HepG2 (cell line): ENCODE data around the gene SFXN5. TPM values are rescaled to one million over a fixed set of nuclear protein-coding genes. Genes with fewer than 3 reads are reported as not detected.

Source experiments
- CCDC6 ChIP-seq: sonication (generic); formaldehyde crosslinking; IDR thresholded peaks from 2 replicates; pipeline ENCODE4 v1.8.1; 2022; ENCODE audit warnings: mild to moderate bottlenecking, missing genetic modification reagents, moderate library complexity
- GLI4 ChIP-seq: sonication (generic); formaldehyde crosslinking; IDR thresholded peaks from 2 replicates; pipeline ENCODE4 v1.5.1; 2020; ENCODE audit warnings: missing genetic modification reagents, mild to moderate bottlenecking, moderate library complexity, borderline replicate concordance
- KMT2A ChIP-seq: sonication (generic); formaldehyde crosslinking; IDR thresholded peaks from 2 replicates; pipeline ENCODE4 v1.4.0; 2020; ENCODE audit warnings: missing genetic modification reagents
- POGZ ChIP-seq: sonication (generic); formaldehyde crosslinking; IDR thresholded peaks from 2 replicates; pipeline ENCODE4 v1.4.0; 2020; ENCODE audit warnings: mild to moderate bottlenecking, missing genetic modification reagents
- RBFOX2 ChIP-seq: fragments of 200-400 bp; formaldehyde crosslinking; IDR thresholded peaks from 2 replicates; pipeline ENCODE4 v1.6.1; 2017; ENCODE audit warnings: low read depth, mild to moderate bottlenecking, low read length
- RORA ChIP-seq: sonication (generic); formaldehyde crosslinking; IDR thresholded peaks from 2 replicates; pipeline ENCODE4 v1.5.0; 2020; ENCODE audit warnings: mild to moderate bottlenecking, missing genetic modification reagents, moderate library complexity
- ZNF343 ChIP-seq: sonication (generic); formaldehyde crosslinking; IDR thresholded peaks from 2 replicates; pipeline ENCODE4 v1.4.0; 2020; ENCODE audit warnings: mild to moderate bottlenecking, missing genetic modification reagents
- ZNF564 ChIP-seq: sonication (generic); formaldehyde crosslinking; IDR thresholded peaks from 2 replicates; pipeline ENCODE4 v1.8.1; 2023; ENCODE audit warnings: mild to moderate bottlenecking, missing genetic modification reagents
- ZNF570 ChIP-seq: sonication (generic); formaldehyde crosslinking; IDR thresholded peaks from 2 replicates; pipeline ENCODE4 v1.4.0; 2020; ENCODE audit warnings: mild to moderate bottlenecking, missing genetic modification reagents, borderline replicate concordance
- ZNF691 ChIP-seq: sonication (generic); formaldehyde crosslinking; IDR thresholded peaks from 2 replicates; pipeline ENCODE4 v1.4.0; 2020; ENCODE audit warnings: missing genetic modification reagents, low read depth, mild to moderate bottlenecking, borderline replicate concordance
- polyA plus RNA-seq, 8 experiments: library from polyadenylated mRNA; depleted of rRNA in 3 of 8; stranded (reverse) in 7 of 8; unstranded in 1 of 8; fragments of >200 nt; fragmentation: Illumina TruSeq in 4 of 8; extraction: Trizol in 4 of 8; gene quantifications; 2 replicates each; pipeline versions ENCODE4 v1.2.1 to v1.2.3, GENCODE V29; 2011 to 2016; ENCODE audit warnings: low read depth in 4 of 8, missing spikeins in 1 of 8, mixed read lengths in 1 of 8; ENCODE audit not compliant: insufficient read depth in 1 of 8
- total RNA-seq, 5 experiments: library from RNA; depleted of rRNA; stranded (reverse); fragments of >200 nt; fragmentation: Illumina TruSeq; extraction: Trizol; gene quantifications; 2 replicates each; pipeline ENCODE4 v1.2.3, GENCODE V29; 2016; ENCODE audit warnings: low read depth in 1 of 5
- TF ChIP-seq, protein P1 (sequence below): sonication (generic); formaldehyde crosslinking; IDR thresholded peaks from 2 replicates; pipeline ENCODE4 v1.9.0; 2021; ENCODE audit warnings: mild to moderate bottlenecking, missing genetic modification reagents

SFXN5 gene
- total and polyA plus RNA-seq, 2 of the 13 experiments (the other 11 are each of a cell fraction or from before 2014, with no cell fraction given), result 34.9 to 37.4 TPM

DNA sequence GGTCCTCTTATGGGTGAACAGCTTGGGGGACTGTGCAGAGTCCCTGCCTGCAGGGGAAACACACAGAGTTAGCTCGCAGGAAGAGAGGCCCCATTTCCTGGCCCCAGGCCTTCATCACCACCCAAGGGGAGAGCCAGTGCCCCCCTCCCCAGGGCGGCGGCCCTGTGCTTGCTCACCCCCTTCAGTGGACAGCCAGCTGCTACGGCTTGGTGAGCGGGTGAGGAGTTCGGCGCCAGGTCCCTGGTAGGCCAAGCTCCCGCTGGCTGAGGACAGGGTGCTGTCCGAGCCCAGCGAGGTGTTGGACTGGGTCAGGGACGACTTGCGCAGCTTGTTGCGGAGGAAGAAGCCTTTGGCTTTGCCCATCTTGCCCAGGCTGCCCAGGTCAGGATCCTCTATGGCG is 17.2 kb upstream of the SFXN5 start (continued):
- TF ChIP-seq, protein P1, sequence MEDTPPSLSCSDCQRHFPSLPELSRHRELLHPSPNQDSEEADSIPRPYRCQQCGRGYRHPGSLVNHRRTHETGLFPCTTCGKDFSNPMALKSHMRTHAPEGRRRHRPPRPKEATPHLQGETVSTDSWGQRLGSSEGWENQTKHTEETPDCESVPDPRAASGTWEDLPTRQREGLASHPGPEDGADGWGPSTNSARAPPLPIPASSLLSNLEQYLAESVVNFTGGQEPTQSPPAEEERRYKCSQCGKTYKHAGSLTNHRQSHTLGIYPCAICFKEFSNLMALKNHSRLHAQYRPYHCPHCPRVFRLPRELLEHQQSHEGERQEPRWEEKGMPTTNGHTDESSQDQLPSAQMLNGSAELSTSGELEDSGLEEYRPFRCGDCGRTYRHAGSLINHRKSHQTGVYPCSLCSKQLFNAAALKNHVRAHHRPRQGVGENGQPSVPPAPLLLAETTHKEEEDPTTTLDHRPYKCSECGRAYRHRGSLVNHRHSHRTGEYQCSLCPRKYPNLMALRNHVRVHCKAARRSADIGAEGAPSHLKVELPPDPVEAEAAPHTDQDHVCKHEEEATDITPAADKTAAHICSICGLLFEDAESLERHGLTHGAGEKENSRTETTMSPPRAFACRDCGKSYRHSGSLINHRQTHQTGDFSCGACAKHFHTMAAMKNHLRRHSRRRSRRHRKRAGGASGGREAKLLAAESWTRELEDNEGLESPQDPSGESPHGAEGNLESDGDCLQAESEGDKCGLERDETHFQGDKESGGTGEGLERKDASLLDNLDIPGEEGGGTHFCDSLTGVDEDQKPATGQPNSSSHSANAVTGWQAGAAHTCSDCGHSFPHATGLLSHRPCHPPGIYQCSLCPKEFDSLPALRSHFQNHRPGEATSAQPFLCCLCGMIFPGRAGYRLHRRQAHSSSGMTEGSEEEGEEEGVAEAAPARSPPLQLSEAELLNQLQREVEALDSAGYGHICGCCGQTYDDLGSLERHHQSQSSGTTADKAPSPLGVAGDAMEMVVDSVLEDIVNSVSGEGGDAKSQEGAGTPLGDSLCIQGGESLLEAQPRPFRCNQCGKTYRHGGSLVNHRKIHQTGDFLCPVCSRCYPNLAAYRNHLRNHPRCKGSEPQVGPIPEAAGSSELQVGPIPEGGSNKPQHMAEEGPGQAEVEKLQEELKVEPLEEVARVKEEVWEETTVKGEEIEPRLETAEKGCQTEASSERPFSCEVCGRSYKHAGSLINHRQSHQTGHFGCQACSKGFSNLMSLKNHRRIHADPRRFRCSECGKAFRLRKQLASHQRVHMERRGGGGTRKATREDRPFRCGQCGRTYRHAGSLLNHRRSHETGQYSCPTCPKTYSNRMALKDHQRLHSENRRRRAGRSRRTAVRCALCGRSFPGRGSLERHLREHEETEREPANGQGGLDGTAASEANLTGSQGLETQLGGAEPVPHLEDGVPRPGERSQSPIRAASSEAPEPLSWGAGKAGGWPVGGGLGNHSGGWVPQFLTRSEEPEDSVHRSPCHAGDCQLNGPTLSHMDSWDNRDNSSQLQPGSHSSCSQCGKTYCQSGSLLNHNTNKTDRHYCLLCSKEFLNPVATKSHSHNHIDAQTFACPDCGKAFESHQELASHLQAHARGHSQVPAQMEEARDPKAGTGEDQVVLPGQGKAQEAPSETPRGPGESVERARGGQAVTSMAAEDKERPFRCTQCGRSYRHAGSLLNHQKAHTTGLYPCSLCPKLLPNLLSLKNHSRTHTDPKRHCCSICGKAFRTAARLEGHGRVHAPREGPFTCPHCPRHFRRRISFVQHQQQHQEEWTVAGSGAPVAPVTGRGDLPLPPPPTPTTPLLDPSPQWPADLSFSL, result no peak
- TF ChIP-seq ZNF564 (CRISPR knock-in tag) (no peak), CCDC6 (CRISPR knock-in tag) (no peak), ZNF343 (CRISPR knock-in tag) (no peak), KMT2A (CRISPR knock-in tag) (no peak), RBFOX2 (no peak), ZNF691 (no peak), GLI4 (CRISPR knock-in tag) (no peak), ZNF570 (CRISPR knock-in tag) (no peak), RORA (CRISPR knock-in tag) (no peak), POGZ (CRISPR knock-in tag) (no peak)
